ENCODE data around the gene EPHA5.

The EPHA5 gene

GRCh38 chr4:65645185-65645584 is 25.1 kb downstream of the EPHA5 start:
- no peak for DNase-seq (ENCODE audit: insufficient read length, low spot score)
- TF ChIP-seq POLR2AphosphoS5 (IDR thresholded peaks at IDR 0.05; ENCODE audit: low read depth, low read length) (no peak), SPI1 (IDR thresholded peaks at IDR 0.05; ENCODE audit: low read depth, low read length) (no peak), PAX5 (IDR thresholded peaks at IDR 0.05; ENCODE audit: insufficient read depth, low read length, severe bottlenecking) (no peak), POLR2A (IDR thresholded peaks at IDR 0.05; ENCODE audit: low read depth, low read length) (no peak), POU2F2 (IDR thresholded peaks at IDR 0.05; ENCODE audit: low read depth, low read length) (no peak), TAF1 (IDR thresholded peaks at IDR 0.05; ENCODE audit: low read depth, low read length) (no peak)
- FAIRE-seq: no peak

GRCh38 chr4:65635051-65635821 is 35.1 kb downstream of the EPHA5 start:
- DNase-seq (ENCODE audit: insufficient read length, low spot score): no peak
- TF ChIP-seq TAF1 (IDR thresholded peaks at IDR 0.05; ENCODE audit: low read depth, low read length) (no peak), SPI1 (IDR thresholded peaks at IDR 0.05; ENCODE audit: low read depth, low read length) (no peak), POLR2AphosphoS5 (IDR thresholded peaks at IDR 0.05; ENCODE audit: low read depth, low read length) (no peak), POU2F2 (IDR thresholded peaks at IDR 0.05; ENCODE audit: low read depth, low read length) (no peak), POLR2A (IDR thresholded peaks at IDR 0.05; ENCODE audit: low read depth, low read length) (no peak), PAX5 (IDR thresholded peaks at IDR 0.05; ENCODE audit: insufficient read depth, low read length, severe bottlenecking) (no peak)
- FAIRE-seq: no peak

- TF ChIP-seq SPI1 (IDR thresholded peaks at IDR 0.05; ENCODE audit: low read depth, low read length) (no peak), PAX5 (IDR thresholded peaks at IDR 0.05; ENCODE audit: insufficient read depth, low read length, severe bottlenecking) (no peak), POLR2AphosphoS5 (IDR thresholded peaks at IDR 0.05; ENCODE audit: low read depth, low read length) (no peak), POU2F2 (IDR thresholded peaks at IDR 0.05; ENCODE audit: low read depth, low read length) (no peak), POLR2A (IDR thresholded peaks at IDR 0.05; ENCODE audit: low read depth, low read length) (no peak), TAF1 (IDR thresholded peaks at IDR 0.05; ENCODE audit: low read depth, low read length) (no peak)
- no peak for FAIRE-seq
- DNase-seq (ENCODE audit: insufficient read length, low spot score): no peak
Observed at GRCh38 chr4:65624651-65625050, 45.6 kb downstream of the EPHA5 start.

GRCh38 chr4:65623506-65623905 is 46.8 kb downstream of the EPHA5 start:
- no peak for DNase-seq (ENCODE audit: insufficient read length, low spot score)
- TF ChIP-seq POLR2AphosphoS5 (IDR thresholded peaks at IDR 0.05; ENCODE audit: low read depth, low read length): no peak
- no peak for TF ChIP-seq POU2F2 (IDR thresholded peaks at IDR 0.05; ENCODE audit: low read depth, low read length)
- no peak for TF ChIP-seq POLR2A (IDR thresholded peaks at IDR 0.05; ENCODE audit: low read depth, low read length)
- no peak for TF ChIP-seq PAX5 (IDR thresholded peaks at IDR 0.05; ENCODE audit: insufficient read depth, low read length, severe bottlenecking)
- TF ChIP-seq SPI1 (IDR thresholded peaks at IDR 0.05; ENCODE audit: low read depth, low read length): no peak
- no peak for TF ChIP-seq TAF1 (IDR thresholded peaks at IDR 0.05; ENCODE audit: low read depth, low read length)
- FAIRE-seq: no peak

- TF ChIP-seq POLR2A (IDR thresholded peaks at IDR 0.05; ENCODE audit: low read depth, low read length) (no peak), PAX5 (IDR thresholded peaks at IDR 0.05; ENCODE audit: insufficient read depth, low read length, severe bottlenecking) (no peak), POLR2AphosphoS5 (IDR thresholded peaks at IDR 0.05; ENCODE audit: low read depth, low read length) (no peak), TAF1 (IDR thresholded peaks at IDR 0.05; ENCODE audit: low read depth, low read length) (no peak), SPI1 (IDR thresholded peaks at IDR 0.05; ENCODE audit: low read depth, low read length) (no peak), POU2F2 (IDR thresholded peaks at IDR 0.05; ENCODE audit: low read depth, low read length) (no peak)
- no peak for FAIRE-seq
- no peak for DNase-seq (ENCODE audit: insufficient read length, low spot score)
Observed at GRCh38 chr4:65617416-65617815, 52.9 kb downstream of the EPHA5 start.

- TF ChIP-seq TAF1 (IDR thresholded peaks at IDR 0.05; ENCODE audit: low read depth, low read length) (no peak), POLR2A (IDR thresholded peaks at IDR 0.05; ENCODE audit: low read depth, low read length) (no peak), POU2F2 (IDR thresholded peaks at IDR 0.05; ENCODE audit: low read depth, low read length) (no peak), POLR2AphosphoS5 (IDR thresholded peaks at IDR 0.05; ENCODE audit: low read depth, low read length) (no peak), PAX5 (IDR thresholded peaks at IDR 0.05; ENCODE audit: insufficient read depth, low read length, severe bottlenecking) (no peak), SPI1 (IDR thresholded peaks at IDR 0.05; ENCODE audit: low read depth, low read length) (no peak)
- no peak for DNase-seq (ENCODE audit: insufficient read length, low spot score)
- no peak for FAIRE-seq
Observed at GRCh38 chr4:65604515-65604914, 65.8 kb downstream of the EPHA5 start.

- DNase-seq (ENCODE audit: insufficient read length, low spot score) (no peak), FAIRE-seq (no peak)
- no peak for TF ChIP-seq POLR2AphosphoS5 (IDR thresholded peaks at IDR 0.05; ENCODE audit: low read depth, low read length)
- no peak for TF ChIP-seq SPI1 (IDR thresholded peaks at IDR 0.05; ENCODE audit: low read depth, low read length)
- no peak for TF ChIP-seq POU2F2 (IDR thresholded peaks at IDR 0.05; ENCODE audit: low read depth, low read length)
- TF ChIP-seq TAF1 (IDR thresholded peaks at IDR 0.05; ENCODE audit: low read depth, low read length): no peak
- TF ChIP-seq PAX5 (IDR thresholded peaks at IDR 0.05; ENCODE audit: insufficient read depth, low read length, severe bottlenecking): no peak
- TF ChIP-seq POLR2A (IDR thresholded peaks at IDR 0.05; ENCODE audit: low read depth, low read length): no peak
Observed at GRCh38 chr4:65600656-65601055, 69.6 kb downstream of the EPHA5 start.

- TF ChIP-seq PAX5 (IDR thresholded peaks at IDR 0.05; ENCODE audit: insufficient read depth, low read length, severe bottlenecking): no peak
- no peak for FAIRE-seq
- DNase-seq (ENCODE audit: insufficient read length, low spot score): no peak
Observed at GRCh38 chr4:65599340-65599739, 70.9 kb downstream of the EPHA5 start.

- DNase-seq (ENCODE audit: insufficient read length, low spot score) (no peak), FAIRE-seq (no peak)
- TF ChIP-seq PAX5 (IDR thresholded peaks at IDR 0.05; ENCODE audit: insufficient read depth, low read length, severe bottlenecking): no peak
- TF ChIP-seq POU2F2 (IDR thresholded peaks at IDR 0.05; ENCODE audit: low read depth, low read length): no peak
- TF ChIP-seq POLR2A (IDR thresholded peaks at IDR 0.05; ENCODE audit: low read depth, low read length): no peak
- no peak for TF ChIP-seq SPI1 (IDR thresholded peaks at IDR 0.05; ENCODE audit: low read depth, low read length)
- TF ChIP-seq TAF1 (IDR thresholded peaks at IDR 0.05; ENCODE audit: low read depth, low read length): no peak
- no peak for TF ChIP-seq POLR2AphosphoS5 (IDR thresholded peaks at IDR 0.05; ENCODE audit: low read depth, low read length)
Observed at GRCh38 chr4:65597697-65598096, 72.6 kb downstream of the EPHA5 start.

- TF ChIP-seq TAF1 (IDR thresholded peaks at IDR 0.05; ENCODE audit: low read depth, low read length) (no peak), POLR2AphosphoS5 (IDR thresholded peaks at IDR 0.05; ENCODE audit: low read depth, low read length) (no peak), SPI1 (IDR thresholded peaks at IDR 0.05; ENCODE audit: low read depth, low read length) (no peak), PAX5 (IDR thresholded peaks at IDR 0.05; ENCODE audit: insufficient read depth, low read length, severe bottlenecking) (no peak), POU2F2 (IDR thresholded peaks at IDR 0.05; ENCODE audit: low read depth, low read length) (no peak), POLR2A (IDR thresholded peaks at IDR 0.05; ENCODE audit: low read depth, low read length) (no peak)
- FAIRE-seq: no peak
- no peak for DNase-seq (ENCODE audit: insufficient read length, low spot score)
Observed at GRCh38 chr4:65592089-65592488, 78.2 kb downstream of the EPHA5 start.

All from GM12891 (cell line).